ENCODE results near the gene FSTL4. TPM values are rescaled to one million over a fixed set of nuclear protein-coding genes. Genes with fewer than 3 reads are reported as not detected.

The FSTL4 gene
- total RNA-seq, 1 donor from 2014 or later = 0.21 TPM

DNA sequence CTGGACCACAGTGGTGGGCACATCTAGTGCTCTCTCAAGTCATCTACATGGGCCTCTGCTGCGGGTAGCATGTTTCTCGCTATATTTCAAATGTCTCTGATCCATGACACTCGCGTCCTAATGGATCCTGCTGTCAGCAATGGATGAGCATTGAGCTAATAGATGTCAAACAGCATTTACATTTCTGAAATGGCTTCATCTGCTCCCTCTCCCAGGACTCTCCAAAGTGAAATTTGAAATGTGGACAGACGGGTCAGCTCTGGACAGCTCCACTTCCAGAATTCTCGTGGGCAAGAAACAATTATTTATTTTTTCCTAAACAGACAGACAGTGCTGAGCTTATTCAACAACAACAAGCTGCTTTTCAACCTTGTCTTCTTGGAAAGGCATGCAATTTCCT lies 58.1 kb downstream of the FSTL4 start:
- Mint-ChIP-seq H3K27ac (ENCODE audit: unreplicated experiment) (no peak overlapping the region), H3K4me3 (ENCODE audit: unreplicated experiment) (no peak overlapping the region), H3K9me3 (ENCODE audit: unreplicated experiment) (no peaks in the 10 kb centered on the region), H3K36me3 (ENCODE audit: low read depth, unreplicated experiment) (no peaks in the 10 kb centered on the region), H3K27me3 (ENCODE audit: unreplicated experiment) (no peaks in the 10 kb centered on the region), H3K4me1 (ENCODE audit: unreplicated experiment) (peaks cover 4% of the 10 kb centered on the region)
- DNase-seq (ENCODE audit: low spot score) = no peak
- TF ChIP-seq, protein P1, sequence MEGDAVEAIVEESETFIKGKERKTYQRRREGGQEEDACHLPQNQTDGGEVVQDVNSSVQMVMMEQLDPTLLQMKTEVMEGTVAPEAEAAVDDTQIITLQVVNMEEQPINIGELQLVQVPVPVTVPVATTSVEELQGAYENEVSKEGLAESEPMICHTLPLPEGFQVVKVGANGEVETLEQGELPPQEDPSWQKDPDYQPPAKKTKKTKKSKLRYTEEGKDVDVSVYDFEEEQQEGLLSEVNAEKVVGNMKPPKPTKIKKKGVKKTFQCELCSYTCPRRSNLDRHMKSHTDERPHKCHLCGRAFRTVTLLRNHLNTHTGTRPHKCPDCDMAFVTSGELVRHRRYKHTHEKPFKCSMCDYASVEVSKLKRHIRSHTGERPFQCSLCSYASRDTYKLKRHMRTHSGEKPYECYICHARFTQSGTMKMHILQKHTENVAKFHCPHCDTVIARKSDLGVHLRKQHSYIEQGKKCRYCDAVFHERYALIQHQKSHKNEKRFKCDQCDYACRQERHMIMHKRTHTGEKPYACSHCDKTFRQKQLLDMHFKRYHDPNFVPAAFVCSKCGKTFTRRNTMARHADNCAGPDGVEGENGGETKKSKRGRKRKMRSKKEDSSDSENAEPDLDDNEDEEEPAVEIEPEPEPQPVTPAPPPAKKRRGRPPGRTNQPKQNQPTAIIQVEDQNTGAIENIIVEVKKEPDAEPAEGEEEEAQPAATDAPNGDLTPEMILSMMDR (IDR thresholded peaks at IDR 0.05; ENCODE audit: unreplicated experiment) = no peak

DNA sequence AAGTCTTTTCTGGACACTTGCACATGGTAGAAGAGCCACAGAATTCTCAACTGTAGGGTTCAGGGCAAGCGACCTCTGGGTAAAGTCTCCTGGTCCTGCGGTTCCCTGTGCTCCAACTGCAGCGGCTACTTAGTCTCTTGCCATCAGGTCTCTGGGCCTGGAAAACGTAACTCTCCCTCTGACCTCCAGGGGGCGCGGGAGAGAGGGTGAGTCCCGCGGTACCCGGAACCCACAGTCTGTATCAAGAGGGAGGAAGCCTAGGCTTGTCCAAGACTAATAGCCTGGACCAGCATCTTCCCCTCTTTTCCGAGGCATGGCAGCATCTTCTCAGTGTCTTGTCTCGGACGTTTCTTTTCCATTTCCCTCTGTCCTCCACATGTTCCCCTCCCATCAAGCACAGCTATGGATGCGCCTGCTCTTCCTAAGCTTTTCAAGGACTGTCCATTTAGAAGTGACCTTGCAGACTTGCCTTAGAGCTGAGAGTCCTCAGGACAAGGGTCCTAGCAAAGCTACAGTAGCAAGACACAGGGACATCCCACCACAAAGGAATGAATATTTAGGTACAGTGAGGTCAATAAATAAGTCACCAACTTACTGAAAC lies 59.3 kb downstream of the FSTL4 start:
- Mint-ChIP-seq H3K27me3 (ENCODE audit: unreplicated experiment) (no peaks in the 10 kb centered on the region), H3K36me3 (ENCODE audit: low read depth, unreplicated experiment) (no peaks in the 10 kb centered on the region), H3K4me3 (ENCODE audit: unreplicated experiment) (no peak overlapping the region), H3K9me3 (ENCODE audit: unreplicated experiment) (no peaks in the 10 kb centered on the region), H3K4me1 (ENCODE audit: unreplicated experiment) (peaks cover 7% of the 10 kb centered on the region), H3K27ac (ENCODE audit: unreplicated experiment) (no peak overlapping the region)
- DNase-seq (ENCODE audit: low spot score) = peak; percentile 80
- TF ChIP-seq, protein P1 (IDR thresholded peaks at IDR 0.05; ENCODE audit: unreplicated experiment) = peak; percentile 88

DNA sequence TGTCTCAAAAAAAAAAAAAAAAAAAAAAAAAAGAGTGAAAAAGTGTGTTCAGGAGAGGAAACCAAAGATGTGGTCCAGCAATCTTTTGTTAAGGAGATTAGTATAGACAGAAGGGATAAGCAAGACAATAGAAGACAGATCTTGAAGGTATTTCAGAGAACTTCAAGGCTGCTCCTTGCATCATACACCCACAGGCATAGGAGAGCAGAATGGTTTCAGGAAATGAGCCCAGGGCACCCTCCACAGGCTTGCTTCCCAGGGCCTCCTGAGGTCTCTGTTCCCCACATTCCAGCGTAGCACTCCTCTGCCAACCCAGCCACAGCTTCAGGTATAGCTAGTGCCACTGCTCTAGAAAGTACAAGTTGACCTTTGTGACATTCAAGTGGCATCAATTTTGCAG lies 65.8 kb downstream of the FSTL4 start:
- peaks cover 7% of the 10 kb centered on the region for H3K4me1 Mint-ChIP-seq (ENCODE audit: unreplicated experiment)
- H3K36me3 Mint-ChIP-seq (ENCODE audit: low read depth, unreplicated experiment) = no peaks in the 10 kb centered on the region
- H3K27me3 Mint-ChIP-seq (ENCODE audit: unreplicated experiment) = no peaks in the 10 kb centered on the region
- H3K27ac Mint-ChIP-seq (ENCODE audit: unreplicated experiment) = no peak overlapping the region
- no peak overlapping the region for H3K4me3 Mint-ChIP-seq (ENCODE audit: unreplicated experiment)
- no peaks in the 10 kb centered on the region for H3K9me3 Mint-ChIP-seq (ENCODE audit: unreplicated experiment)
- TF ChIP-seq, protein P1 (IDR thresholded peaks at IDR 0.05; ENCODE audit: unreplicated experiment) = no peak
- DNase-seq (ENCODE audit: low spot score) = no peak

DNA sequence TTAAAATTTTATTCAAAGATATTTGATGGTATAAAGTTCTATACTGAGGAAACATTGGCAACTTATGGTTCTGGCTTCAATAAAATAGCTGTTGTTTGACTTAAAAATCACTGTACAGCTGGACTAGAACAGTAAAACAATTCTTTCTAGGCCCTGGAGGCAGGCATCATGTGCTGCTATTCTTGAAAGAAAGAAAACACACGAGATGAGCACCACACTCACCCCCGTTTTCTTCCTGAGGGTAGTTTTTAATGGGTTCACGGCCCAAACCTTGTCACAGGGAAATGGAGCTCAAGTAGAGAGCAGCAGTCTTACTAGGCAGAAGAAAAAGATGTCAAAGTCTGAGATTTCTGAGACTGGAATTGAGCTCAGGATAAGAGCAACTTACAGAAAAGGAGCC lies 68.0 kb downstream of the FSTL4 start:
- Mint-ChIP-seq H3K27me3 (ENCODE audit: unreplicated experiment) (peaks cover 2% of the 10 kb centered on the region), H3K4me3 (ENCODE audit: unreplicated experiment) (no peak overlapping the region), H3K27ac (ENCODE audit: unreplicated experiment) (no peak overlapping the region), H3K36me3 (ENCODE audit: low read depth, unreplicated experiment) (no peaks in the 10 kb centered on the region), H3K4me1 (ENCODE audit: unreplicated experiment) (peaks cover 4% of the 10 kb centered on the region), H3K9me3 (ENCODE audit: unreplicated experiment) (no peaks in the 10 kb centered on the region)
- no peak for DNase-seq (ENCODE audit: low spot score)
- TF ChIP-seq, protein P1 (IDR thresholded peaks at IDR 0.05; ENCODE audit: unreplicated experiment) = no peak

DNA sequence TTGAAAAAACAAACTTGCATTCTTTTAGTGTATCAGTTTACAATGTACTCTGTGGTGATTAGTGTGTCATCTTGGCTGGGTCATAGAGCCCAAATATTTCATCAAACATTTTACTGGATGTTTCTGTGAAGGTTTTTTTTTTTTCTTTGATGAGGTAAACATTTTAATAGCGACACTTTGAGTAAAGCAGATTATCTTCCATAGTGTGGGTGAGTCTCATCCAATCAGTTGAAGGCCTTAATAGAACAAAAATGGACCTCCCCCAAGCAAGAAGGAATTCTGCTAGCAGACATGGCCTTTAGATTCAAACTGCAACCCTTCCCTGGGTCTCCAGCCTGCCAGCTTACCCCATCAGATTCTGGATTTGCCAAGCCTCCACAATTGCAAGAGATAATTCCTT lies 72.5 kb downstream of the FSTL4 start:
- Mint-ChIP-seq H3K4me1 (ENCODE audit: unreplicated experiment) (no peaks in the 10 kb centered on the region), H3K9me3 (ENCODE audit: unreplicated experiment) (no peaks in the 10 kb centered on the region), H3K4me3 (ENCODE audit: unreplicated experiment) (no peak overlapping the region), H3K36me3 (ENCODE audit: low read depth, unreplicated experiment) (no peaks in the 10 kb centered on the region), H3K27me3 (ENCODE audit: unreplicated experiment) (peaks cover 4% of the 10 kb centered on the region), H3K27ac (ENCODE audit: unreplicated experiment) (no peak overlapping the region)
- TF ChIP-seq, protein P1 (IDR thresholded peaks at IDR 0.05; ENCODE audit: unreplicated experiment) = no peak
- no peak for DNase-seq (ENCODE audit: low spot score)
